GM18519 (cell line): Measurements from ENCODE around the gene MACO1.

ENCODE experiments used
- ATAC-seq: cut with Tn5 transposase; IDR thresholded peaks from one replicate; pipeline ENCODE4 v1.9.1; 2021; ENCODE audit warnings: mild to moderate bottlenecking, moderate library complexity; ENCODE audit not compliant: unreplicated experiment, low FRiP score

The MACO1 gene

DNA sequence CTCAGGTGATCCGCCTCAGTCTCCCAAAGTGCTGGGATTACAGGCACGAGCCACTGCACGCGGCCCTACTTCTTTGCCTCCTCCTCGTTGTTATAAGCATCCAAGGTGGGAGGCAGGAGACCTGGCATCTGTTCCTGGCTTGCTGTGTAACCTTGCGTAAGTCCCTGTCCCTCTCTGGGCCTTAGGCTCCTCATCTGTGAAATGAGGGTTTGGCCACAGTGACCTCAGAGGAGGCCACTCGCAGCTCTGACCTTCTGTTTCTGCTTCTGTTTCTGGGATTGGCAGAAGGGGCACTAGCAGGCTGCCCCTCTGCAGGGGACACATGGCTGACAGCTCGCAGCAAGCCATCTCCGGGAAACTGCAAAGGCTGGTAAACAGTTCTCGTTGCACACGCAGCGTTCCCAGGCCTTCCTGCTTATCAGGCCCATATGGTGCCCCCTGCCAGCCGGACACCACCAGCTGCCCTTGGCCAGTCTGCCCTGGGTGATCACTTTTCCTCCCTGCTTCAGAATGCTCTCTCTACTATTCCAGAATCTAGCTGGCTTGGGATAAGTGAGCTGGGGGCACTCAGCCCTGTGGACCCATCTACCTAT, 110.1 kb downstream of the MACO1 start:
- no peak for ATAC-seq

DNA sequence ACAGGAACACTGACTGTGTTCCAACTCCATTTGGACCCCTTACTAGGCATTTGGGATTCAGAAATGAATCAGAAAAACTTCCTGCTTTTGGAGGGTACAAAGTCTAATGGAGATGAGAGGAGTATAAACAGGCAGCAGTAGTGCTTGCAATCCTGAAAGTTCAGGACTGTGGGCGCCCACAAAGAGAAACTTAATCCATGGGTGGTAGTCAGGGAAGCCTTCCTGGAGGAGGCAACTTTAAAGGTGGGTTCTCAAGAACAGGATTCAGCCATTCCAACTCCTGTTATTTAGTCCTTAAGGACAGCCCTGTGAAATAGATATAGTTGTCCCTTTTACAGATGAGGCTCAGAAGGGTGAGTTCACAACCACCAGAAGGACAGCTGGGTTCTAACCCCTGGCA, 110.7 kb downstream of the MACO1 start:
- no peak for ATAC-seq

- no peak for ATAC-seq
Observed at GRCh38 chr1:25541889-25542658, 111.4 kb downstream of the MACO1 start.

DNA sequence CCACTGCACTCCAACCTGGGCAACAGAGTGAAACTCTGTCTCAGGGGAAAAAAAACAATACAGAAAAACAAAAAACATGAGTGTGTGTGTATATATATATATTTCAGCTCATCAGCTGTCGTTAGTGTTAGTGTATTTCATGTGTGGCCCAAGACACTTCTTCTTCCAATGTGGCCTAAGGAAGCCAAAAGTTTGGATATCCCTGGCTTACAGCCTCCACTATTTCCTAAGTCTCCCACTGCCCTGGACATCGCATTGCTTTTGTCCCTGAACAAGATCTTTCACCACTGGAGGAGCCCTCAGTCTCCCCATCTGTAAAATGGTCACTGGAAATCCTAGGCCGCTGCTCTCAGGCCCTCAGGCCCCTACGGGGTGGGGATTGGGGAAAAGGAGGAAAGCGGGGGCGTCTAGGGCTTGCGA, 112.3 kb downstream of the MACO1 start:
- no peak for ATAC-seq

DNA sequence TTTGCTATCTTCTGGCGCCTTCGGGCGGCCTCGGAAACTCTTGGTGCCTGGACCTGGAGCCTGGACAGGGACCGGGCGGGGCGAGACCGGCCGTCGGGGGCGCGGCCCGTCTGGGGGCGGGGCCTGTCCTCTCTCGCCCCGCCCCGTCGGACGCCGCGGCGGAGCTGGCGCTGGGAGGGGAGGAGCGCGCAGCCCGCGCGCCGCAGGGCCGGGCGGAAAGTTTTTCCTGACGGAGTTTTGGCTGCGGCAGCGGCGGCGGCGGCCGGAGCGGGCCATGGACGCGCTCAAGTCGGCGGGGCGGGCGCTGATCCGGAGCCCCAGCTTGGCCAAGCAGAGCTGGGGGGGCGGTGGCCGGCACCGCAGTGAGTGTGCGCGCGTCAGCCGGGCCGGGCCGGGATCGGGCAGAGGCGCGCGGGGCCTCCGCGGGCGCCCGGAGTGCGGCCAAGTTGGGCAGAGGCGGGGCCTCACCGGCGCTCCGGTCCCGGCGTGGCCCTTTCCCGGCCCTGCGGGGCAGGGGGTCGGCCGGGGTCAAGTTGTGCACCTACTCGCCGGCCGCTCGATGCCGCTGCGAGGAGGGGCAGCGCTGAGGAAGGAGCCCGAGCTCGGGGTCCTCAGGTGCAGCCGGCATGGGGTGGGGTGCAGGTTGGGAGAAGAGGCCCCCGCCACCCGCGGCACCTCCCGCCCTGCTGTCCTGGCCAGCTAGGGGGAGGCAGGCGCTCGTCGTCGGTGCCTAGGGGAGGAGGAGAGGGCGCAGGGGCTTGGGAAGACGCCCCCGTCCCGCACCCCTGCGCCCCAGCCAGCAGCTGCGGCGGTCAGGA, 112.9 kb downstream of the MACO1 start, which contains the start of gene LDLRAP1:
TSS of gene LDLRAP1 (plus strand) at position 182 of the 818 bp plus-strand sequence. CDS start at position 275, 93 bp downstream.
- peak; percentile 53 for ATAC-seq

GRCh38 chr1:25544243-25544764, 113.6 kb downstream of the MACO1 start:
- no peak for ATAC-seq

DNA sequence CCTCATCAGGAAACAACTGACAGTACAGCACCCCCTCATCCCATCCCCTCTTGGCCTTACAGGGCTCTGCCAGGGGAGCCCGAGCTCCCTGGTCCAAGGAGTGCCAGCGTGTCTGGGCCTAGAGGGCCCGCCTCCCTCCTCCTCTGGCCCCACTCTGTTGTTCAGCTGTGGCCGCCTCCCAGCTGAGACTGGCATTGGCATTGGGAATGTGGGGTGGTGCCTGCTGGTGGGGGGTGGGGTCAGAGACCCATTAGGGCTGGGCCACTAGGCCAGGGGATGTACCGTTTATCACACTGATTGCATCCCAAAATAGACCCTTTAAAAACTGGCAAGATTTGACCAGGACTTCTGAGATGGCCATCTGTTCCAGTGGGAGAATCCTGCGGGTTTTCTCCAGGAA, 114.1 kb downstream of the MACO1 start:
- ATAC-seq: no peak

- ATAC-seq: no peak
Observed at GRCh38 chr1:25545767-25546166, 115.1 kb downstream of the MACO1 start.

GRCh38 chr1:25546193-25546592, 115.5 kb downstream of the MACO1 start:
- no peak for ATAC-seq

- ATAC-seq: no peak
Observed at GRCh38 chr1:25548601-25549000, 117.9 kb downstream of the MACO1 start.

GRCh38 chr1:25549273-25550154, 118.8 kb downstream of the MACO1 start:
- no peak for ATAC-seq
